Lower leg skin (tissue), 4 donors: ENCODE data around the gene KCNIP2. TPM values are rescaled to one million over a fixed set of nuclear protein-coding genes. Genes with fewer than 3 reads are reported as not detected.

Source experiments
- DNase-seq, 2 donors: peaks; one replicate each; pipeline ENCODE4 v3.0.0-alpha.2; 2019; ENCODE audit warnings: low spot score in 2 of 2
- H3K4me3 ChIP-seq: fragments of 200-600 bp; sonication (generic); 2 replicates; pipeline ENCODE4 v1.5.1; 2017; ENCODE audit warnings: mild to moderate bottlenecking, low read depth; ENCODE audit not compliant: poor library complexity, severe bottlenecking
- CTCF ChIP-seq, 3 donors: fragments of 450-650 bp; IDR thresholded peaks; one replicate each; pipeline ENCODE4 v1.5.1; 2016; ENCODE audit warnings: antibody characterized with exemption in 3 of 3, mild to moderate bottlenecking in 3 of 3, moderate library complexity in 2 of 3
- POLR2A ChIP-seq, 2 donors: fragments of 450-650 bp; IDR thresholded peaks; one replicate each; pipeline ENCODE4 v1.6.1; 2016 to 2017; ENCODE audit warnings: antibody characterized with exemption in 2 of 2, mild to moderate bottlenecking in 1 of 2, moderate library complexity in 1 of 2
- WGBS, 2 donors: methylation state at CpG; one replicate each; pipeline ENCODE4 v1.1.5; 2018; 5-methylcytosine and 5-hydroxymethylcytosine counted together
- intact Hi-C: fragments of 100-400 bp; cut with DNase I; formaldehyde crosslinking; loops from one replicate; pipeline ENCODE4 v1.15.0; 2023; ENCODE audit warnings: low total_unique reads
- total RNA-seq, 4 donors: library from RNA; depleted of rRNA; stranded (reverse); fragments of >200 nt; gene quantifications; one replicate each; pipeline ENCODE4 v1.1.0, GENCODE V29; 2016

KCNIP2 gene
- total RNA-seq, 4 donors from 2014 or later: 1.7 to 5.2 (median 3.1) TPM

GRCh38 chr10:101776161-101776817 is 67.3 kb downstream of the KCNIP2 start:
- WGBS, 2 donors: 14 to 19% methylated on average over 14 to 17 of the region's 74 CpGs
- peak in 1 of 2 donors; percentile 76 for DNase-seq
- intact Hi-C loops: no loop called here
- H3K4me3 ChIP-seq: no peak overlapping the region
- TF ChIP-seq POLR2A (IDR thresholded peaks at IDR 0.05): no peak
- TF ChIP-seq CTCF (IDR thresholded peaks at IDR 0.05): no peak

Other genes starting within 250 kb of the KCNIP2 start
- gene FBXW4, start 148.6 kb downstream of the KCNIP2 start, total RNA-seq: 100 to 1,000 TPM in 1 of 4 donors, 10 to 100 TPM in 3; 51.9 to 102 (median 69.6) TPM
- not detected for gene FGF8, start 67.7 kb downstream of the KCNIP2 start, total RNA-seq
- 10 to 100 TPM; 24.6 to 37.7 (median 27.4) TPM for gene NPM3, start 60.4 kb downstream of the KCNIP2 start, total RNA-seq
- gene OGA, start 25.4 kb downstream of the KCNIP2 start, total RNA-seq: 100 to 1,000 TPM in 3 of 4 donors, 10 to 100 TPM in 1; 72.2 to 188 (median 116) TPM
- gene ARMH3, start 212.4 kb upstream of the KCNIP2 start, total RNA-seq: 10 to 100 TPM; 15.2 to 57.4 (median 16.9) TPM
- gene HPS6, start 221.5 kb upstream of the KCNIP2 start, total RNA-seq: 10 to 100 TPM; 31.2 to 39.2 (median 35.4) TPM